HG03045 (cell line): ENCODE measurements around the gene SHISA6.

ENCODE experiments used
- ATAC-seq: cut with Tn5 transposase; IDR thresholded peaks from one replicate; pipeline ENCODE4 v1.9.1; 2021; ENCODE audit warnings: mild to moderate bottlenecking, moderate library complexity; ENCODE audit not compliant: unreplicated experiment

Gene SHISA6

DNA sequence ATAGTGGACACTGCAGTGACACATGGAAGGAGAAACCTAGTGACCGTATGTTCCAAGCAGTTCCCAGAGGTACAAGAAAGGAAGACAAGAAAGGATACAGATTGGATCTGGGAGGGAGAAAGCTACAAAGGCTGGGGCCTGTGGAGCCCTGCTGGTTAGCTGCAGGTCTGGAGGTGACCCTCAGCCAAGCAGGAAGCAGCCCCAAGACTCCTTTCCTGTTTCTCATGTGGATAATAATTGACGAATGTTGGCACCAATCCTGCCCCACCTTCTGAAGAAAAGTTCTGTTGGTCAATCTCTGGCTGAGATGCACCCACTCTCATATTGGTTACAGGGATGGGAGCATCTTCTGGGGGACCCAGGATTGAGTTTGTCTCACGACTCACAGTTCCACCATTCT, 99.8 kb downstream of the SHISA6 start:
- no peak for ATAC-seq

DNA sequence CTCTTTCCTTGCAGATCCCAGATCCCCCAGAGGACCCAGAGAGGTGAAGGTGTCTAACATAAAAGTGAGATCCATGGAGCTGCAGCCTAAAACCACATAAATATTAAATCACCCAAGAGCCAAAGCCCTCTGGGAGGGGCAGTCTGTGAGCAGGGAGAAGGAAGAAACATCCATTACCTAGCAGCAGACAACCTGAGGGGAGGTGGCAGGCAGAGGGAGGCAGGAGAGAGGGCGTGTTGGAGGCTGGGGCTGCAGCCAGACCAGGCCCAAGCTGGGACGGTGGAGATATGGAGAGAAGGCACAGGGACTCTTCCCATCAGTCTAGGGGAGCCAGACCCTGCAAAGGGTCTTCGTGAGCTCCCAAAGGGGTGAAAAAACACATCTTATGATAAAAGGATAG, 101.1 kb downstream of the SHISA6 start:
- ATAC-seq, result no peak

DNA sequence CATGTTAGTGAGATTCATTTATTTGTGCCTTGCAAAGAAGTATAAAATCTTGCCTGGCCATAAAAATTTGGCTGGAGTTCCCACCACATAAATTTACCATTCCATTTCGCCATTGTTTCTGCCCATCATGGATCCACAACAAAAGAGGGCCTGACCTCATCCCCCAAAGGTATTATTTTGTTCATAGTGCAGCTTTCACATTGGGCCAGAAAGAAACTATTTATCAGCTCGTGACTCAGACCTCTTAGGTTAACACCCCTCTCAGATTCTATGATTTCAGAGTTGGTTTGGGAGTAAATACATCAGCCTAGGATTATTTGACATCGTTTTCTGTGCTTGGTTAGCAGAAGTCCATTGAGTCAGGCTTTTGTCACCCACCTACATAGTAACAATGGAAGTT, 108.1 kb downstream of the SHISA6 start:
- ATAC-seq, result no peak

- no peak for ATAC-seq
These were observed 110.5 kb downstream of the SHISA6 start for GRCh38 chr17:11351479-11351878.

DNA sequence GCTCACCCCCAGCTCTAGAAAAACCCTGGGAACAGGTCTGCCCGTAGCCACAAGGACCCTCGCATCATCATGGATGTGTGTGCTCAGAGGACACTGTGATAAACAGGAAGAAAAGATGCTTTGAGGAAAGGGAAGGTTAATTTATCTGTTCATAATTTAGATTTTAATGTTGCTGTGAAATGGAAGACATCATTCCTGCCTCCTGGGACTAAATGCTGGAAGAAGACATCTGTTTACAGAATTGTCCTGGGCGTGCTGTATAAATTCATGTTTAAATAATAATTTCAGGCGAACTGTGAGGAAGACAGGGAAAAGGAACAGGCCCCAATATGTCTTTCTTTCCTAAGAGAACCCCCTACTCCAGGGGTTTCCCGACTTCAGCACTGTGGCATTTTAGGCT, 112.6 kb downstream of the SHISA6 start:
- no peak for ATAC-seq

GRCh38 chr17:11356371-11356770, 115.4 kb downstream of the SHISA6 start:
- no peak for ATAC-seq

GRCh38 chr17:11363565-11364117, 122.6 kb downstream of the SHISA6 start:
- ATAC-seq, result no peak

DNA sequence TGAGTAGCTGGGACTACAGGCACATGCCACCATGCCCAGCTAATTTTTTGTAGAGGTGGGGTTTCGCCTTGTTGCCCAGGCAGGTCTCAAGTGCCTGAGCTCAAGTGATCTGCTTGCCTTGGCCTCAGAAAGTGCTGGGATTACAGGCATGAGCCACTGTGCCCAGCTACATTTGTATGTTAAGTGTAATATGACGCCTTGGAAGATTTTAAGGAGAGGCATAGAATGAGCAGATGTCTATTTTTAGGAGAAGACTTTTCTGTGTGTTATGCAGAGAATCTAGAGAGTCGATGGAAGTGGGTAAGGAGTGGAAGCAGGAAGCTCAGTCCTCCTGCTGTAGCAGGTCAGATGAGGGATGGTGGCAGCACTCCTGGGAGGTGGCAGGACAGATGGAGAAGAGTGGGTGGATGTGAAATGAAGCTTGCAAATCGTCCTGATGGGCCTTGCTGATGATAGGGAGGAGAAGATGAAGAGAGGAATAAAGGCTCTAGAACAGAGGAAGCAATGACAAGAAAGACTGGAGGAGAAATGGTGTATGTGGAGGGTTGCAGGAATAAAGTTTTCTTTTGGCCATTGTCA, 125.3 kb downstream of the SHISA6 start:
- no peak for ATAC-seq

DNA sequence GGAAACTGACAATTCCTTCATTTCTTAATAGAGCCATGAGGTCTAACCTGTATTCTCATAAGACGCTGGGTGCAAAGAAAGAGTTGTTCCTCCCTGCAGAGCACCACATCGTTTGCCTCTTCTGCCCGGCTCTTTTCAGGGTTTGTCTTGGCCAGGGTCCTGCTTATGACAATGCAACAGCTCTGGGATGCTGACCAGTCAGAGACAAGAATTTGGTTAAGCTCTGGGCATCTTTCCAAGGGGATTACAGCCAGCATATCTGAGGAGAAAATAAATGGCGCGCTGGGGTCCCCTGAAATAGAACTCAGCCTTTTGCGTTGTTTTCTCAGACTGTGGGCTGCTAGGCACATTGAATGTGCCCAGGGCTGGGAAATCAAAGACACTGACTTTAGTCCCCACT, 128.6 kb downstream of the SHISA6 start:
- ATAC-seq, result no peak

DNA sequence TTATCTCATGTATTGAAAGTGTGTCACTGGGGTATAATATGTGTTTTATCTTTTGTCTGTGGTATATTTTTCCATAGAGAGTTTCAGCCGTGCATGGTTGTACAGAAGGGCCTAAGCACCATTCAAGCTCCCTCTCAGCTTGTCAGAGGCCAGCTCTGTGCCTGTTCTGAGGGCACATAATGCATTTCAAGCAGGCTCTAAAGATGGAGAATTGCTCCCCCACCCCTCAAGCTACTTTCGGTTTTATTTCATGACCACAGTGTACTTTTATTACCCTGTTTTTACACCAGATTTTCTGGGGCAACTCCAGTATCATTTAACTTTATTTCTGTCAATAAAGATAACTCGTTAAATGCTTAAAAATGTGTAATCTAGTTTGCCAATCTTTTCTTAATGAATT, 131.7 kb downstream of the SHISA6 start:
- ATAC-seq, result no peak

DNA sequence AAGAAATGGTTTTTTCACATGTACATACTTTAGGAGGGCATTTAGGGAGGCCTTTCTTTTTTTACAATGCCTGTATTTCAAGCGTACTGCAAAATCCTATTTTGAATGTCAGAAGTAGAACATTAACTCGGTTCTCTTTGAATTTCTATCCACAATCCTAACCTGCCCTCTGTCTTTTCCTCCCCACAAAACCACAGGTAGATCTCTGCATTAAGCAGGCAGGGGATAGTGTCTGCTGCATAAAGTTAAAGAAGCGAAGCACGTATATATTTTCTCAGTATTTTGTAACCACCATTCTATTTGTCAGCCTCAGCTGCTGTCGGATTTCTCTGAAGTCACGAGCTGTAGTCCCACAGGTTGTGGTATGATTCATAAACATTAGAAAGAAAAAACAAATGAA, 137.5 kb downstream of the SHISA6 start:
- no peak for ATAC-seq

DNA sequence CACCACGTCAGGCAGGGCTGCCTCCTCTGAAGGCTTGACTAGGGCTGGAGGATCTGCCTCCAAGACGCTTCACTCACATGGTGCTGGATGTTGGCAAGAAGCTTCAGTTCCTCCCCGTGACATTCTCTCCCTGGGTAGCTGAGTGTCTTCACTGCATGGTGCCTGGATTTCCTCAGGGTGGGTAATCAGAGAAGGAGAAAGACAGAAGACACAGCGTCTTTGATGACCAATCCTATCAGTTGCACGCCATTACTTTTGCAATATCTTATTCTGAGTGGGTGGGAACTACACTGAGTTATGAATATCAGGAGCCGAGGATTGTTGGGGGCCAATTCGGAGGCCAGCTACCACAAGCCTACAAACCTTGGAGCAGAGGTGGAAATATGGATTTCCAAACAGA, 139.7 kb downstream of the SHISA6 start:
- no peak for ATAC-seq

DNA sequence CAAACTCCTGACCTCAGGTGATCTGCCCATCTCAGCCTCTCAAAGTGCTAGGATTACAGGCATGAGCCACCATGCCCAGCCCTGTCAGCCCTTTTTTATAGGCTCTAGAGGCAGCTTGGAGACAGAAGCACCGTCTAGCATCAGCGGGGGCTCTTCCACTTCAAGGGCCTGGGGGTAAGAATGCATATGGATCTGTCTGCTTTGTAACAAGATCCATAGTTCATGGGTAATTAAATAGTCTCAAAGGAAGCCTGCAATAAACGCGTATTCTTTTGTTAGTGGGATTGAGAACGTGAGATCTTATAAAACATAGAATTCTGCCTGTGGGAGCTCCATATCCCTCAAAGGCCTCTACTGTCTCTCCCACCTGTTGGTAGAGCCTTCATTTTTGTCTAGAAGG, 142.1 kb downstream of the SHISA6 start:
- no peak for ATAC-seq

DNA sequence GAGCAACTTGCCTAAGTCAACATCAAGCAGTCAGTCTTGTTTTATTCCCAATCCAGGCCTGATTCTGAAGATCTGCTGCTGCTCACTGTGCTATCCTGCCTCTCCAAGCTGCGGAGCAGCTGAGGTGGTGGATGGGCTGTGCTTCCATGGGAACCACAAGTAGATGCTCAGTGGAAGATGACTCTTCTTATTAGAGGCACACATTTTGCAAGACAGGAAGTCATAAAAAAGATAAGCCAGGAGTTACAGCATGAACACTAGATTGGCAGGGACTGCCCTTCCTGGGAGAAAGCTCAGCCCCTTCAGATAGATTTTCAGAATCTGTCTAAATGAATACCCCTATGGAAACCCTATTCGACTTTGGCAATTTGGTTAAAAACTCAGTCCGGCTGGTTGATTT, 143.1 kb downstream of the SHISA6 start:
- ATAC-seq, result no peak

- ATAC-seq, result no peak
These were observed 146.6 kb downstream of the SHISA6 start for GRCh38 chr17:11387610-11388009.

DNA sequence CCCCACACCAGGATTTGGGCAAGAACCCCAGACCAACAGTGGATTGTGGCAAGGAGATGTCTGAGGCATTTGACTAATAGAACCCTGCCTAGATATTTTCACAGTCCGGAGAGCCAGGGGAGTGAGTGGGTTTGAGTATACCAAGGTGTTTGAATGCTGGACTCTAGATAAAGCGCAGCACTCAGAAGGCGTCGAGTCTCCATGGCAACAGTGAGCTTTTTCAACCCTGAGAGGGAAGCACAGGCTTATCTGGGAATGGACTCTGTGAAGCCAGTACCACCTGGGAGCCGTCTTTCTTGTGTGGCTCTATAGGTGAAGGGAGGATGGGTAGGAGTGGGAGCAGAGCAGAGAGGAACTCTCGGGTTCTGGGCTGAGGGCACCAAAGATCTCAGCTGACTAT, 147.0 kb downstream of the SHISA6 start:
- no peak for ATAC-seq

DNA sequence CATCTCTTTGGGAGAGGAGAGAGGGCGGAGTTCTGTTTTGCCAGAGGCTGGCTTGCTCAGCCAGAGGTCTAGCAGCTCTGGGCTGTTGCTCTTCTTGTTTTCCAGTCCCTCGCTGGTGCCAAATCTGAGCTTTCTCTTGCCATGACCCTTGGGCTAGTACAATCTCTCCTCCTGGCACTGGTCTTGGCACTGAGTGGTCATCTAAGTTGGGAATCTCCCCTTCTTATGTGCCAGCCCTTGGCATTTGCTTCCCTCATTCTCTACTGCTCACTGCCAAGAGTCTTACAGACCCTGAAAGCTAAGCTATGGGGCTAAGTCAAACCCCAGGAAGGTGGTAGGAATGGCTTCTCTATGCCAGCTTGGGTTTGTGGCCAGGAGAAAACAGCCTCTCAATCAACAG, 148.6 kb downstream of the SHISA6 start:
- ATAC-seq, result no peak

- ATAC-seq, result no peak
These were observed 150.1 kb downstream of the SHISA6 start for GRCh38 chr17:11391134-11391533.

GRCh38 chr17:11404431-11405276, 163.6 kb downstream of the SHISA6 start:
- no peak for ATAC-seq

DNA sequence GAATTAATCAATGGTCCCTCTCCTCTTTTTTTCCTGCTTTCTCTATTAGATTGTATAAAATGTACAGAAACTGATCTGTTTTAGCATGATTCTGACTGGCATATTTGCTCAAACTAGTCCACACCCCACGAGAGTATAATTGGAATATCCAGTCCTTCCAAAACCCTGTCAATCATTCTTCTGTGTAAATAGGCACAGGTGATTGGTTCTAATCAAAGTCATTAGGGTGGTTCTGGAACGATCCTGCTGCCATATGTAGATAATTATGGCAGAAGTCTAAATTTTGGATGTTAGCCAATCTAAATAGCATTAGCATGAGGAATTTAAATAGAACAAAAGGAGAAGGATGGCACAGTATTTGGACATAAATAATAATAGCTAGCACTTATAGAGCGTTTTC, 165.7 kb downstream of the SHISA6 start:
- ATAC-seq, result no peak

- no peak for ATAC-seq
These were observed 171.6 kb downstream of the SHISA6 start for GRCh38 chr17:11412654-11413053.

DNA sequence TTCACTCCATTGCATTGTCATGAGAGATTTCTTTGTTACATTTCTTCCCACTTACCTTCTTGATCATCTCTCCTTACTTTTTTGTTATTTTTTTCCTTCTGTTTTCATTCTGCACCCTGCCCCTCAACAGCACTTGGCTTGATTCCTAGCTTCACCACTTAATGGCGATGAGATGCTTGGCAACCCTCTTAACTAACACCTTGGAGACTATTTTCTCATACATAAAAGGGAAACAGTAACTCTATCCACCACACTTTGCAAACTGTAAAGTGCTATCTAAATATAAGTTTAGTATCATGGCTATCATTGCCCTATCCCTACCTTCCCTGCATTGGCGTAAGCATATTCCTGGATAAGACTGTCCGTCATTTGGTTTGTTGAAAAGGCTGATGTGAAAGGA, 177.3 kb downstream of the SHISA6 start:
- ATAC-seq, result no peak
